Measurements from ENCODE around the gene CYP26A1. TPM values are rescaled to one million over a fixed set of nuclear protein-coding genes. Genes with fewer than 3 reads are reported as not detected.
"Not testable (repeated sequence)": the region's sequence is repeated elsewhere in the genome, so short reads cannot be mapped to it uniquely, and the experiment has no call there.

Gene CYP26A1
- polyA plus RNA-seq, 2 donors = not detected

- H3K9me3 ChIP-seq (ENCODE audit: control insufficient read depth in 2 of 2, insufficient read depth in 1 of 2, low read depth in 1 of 2, low read length in 1 of 2) = no peaks in the 10 kb centered on the region
- no peaks in the 10 kb centered on the region for H3K36me3 ChIP-seq (ENCODE audit: control insufficient read depth in 2 of 2, insufficient read depth in 2 of 2, low read length in 1 of 2)
- no peak overlapping the region for H3K27ac ChIP-seq (ENCODE audit: low read depth in 2 of 2, low read length in 1 of 2)
- no peaks in the 10 kb centered on the region for H3K27me3 ChIP-seq (ENCODE audit: control insufficient read depth in 1 of 2, insufficient read depth in 2 of 2, low read length in 2 of 2)
- 72 to 75% methylated on average over 4 of the region's 4 CpGs for WGBS, 2 donors
- H3K4me3 ChIP-seq (ENCODE audit: low read depth in 1 of 2, low read length in 2 of 2) = no peak overlapping the region
- no peaks in the 10 kb centered on the region for H3K4me1 ChIP-seq (ENCODE audit: control insufficient read depth in 2 of 2, insufficient read depth in 2 of 2, low read length in 1 of 2)
Observed at GRCh38 chr10:93088466-93088865, 14.8 kb downstream of the CYP26A1 start.

GRCh38 chr10:93090619-93091018 is 16.9 kb downstream of the CYP26A1 start:
- Histone ChIP-seq H3K4me1 (ENCODE audit: control insufficient read depth in 2 of 2, insufficient read depth in 2 of 2, low read length in 1 of 2) (no peaks in the 10 kb centered on the region), H3K27me3 (ENCODE audit: control insufficient read depth in 1 of 2, insufficient read depth in 2 of 2, low read length in 2 of 2) (no peaks in the 10 kb centered on the region), H3K36me3 (ENCODE audit: control insufficient read depth in 2 of 2, insufficient read depth in 2 of 2, low read length in 1 of 2) (no peaks in the 10 kb centered on the region), H3K9me3 (ENCODE audit: control insufficient read depth in 2 of 2, insufficient read depth in 1 of 2, low read depth in 1 of 2, low read length in 1 of 2) (no peaks in the 10 kb centered on the region), H3K4me3 (ENCODE audit: low read depth in 1 of 2, low read length in 2 of 2) (no peak overlapping the region), H3K27ac (ENCODE audit: low read depth in 2 of 2, low read length in 1 of 2) (no peak overlapping the region)
- WGBS, 2 donors = 83 to 89% methylated on average over 2 of the region's 2 CpGs

- WGBS, 2 donors = 95 to 96% methylated on average over 3 of the region's 3 CpGs
- Histone ChIP-seq H3K27ac (ENCODE audit: low read depth in 2 of 2, low read length in 1 of 2) (no peak overlapping the region), H3K4me3 (ENCODE audit: low read depth in 1 of 2, low read length in 2 of 2) (no peak overlapping the region), H3K9me3 (ENCODE audit: control insufficient read depth in 2 of 2, insufficient read depth in 1 of 2, low read depth in 1 of 2, low read length in 1 of 2) (no peaks in the 10 kb centered on the region), H3K36me3 (ENCODE audit: control insufficient read depth in 2 of 2, insufficient read depth in 2 of 2, low read length in 1 of 2) (no peaks in the 10 kb centered on the region), H3K4me1 (ENCODE audit: control insufficient read depth in 2 of 2, insufficient read depth in 2 of 2, low read length in 1 of 2) (no peaks in the 10 kb centered on the region), H3K27me3 (ENCODE audit: control insufficient read depth in 1 of 2, insufficient read depth in 2 of 2, low read length in 2 of 2) (no peaks in the 10 kb centered on the region)
Observed at GRCh38 chr10:93091960-93092359, 18.3 kb downstream of the CYP26A1 start.

GRCh38 chr10:93095225-93095624 is 21.5 kb downstream of the CYP26A1 start:
- H3K9me3 ChIP-seq (ENCODE audit: control insufficient read depth in 2 of 2, insufficient read depth in 1 of 2, low read depth in 1 of 2, low read length in 1 of 2) = no peaks in the 10 kb centered on the region
- no peaks in the 10 kb centered on the region for H3K27me3 ChIP-seq (ENCODE audit: control insufficient read depth in 1 of 2, insufficient read depth in 2 of 2, low read length in 2 of 2)
- 63 to 69% methylated on average over 1 of the region's 1 CpG for WGBS, 2 donors
- no peaks in the 10 kb centered on the region for H3K36me3 ChIP-seq (ENCODE audit: control insufficient read depth in 2 of 2, insufficient read depth in 2 of 2, low read length in 1 of 2)
- no peaks in the 10 kb centered on the region for H3K4me1 ChIP-seq (ENCODE audit: control insufficient read depth in 2 of 2, insufficient read depth in 2 of 2, low read length in 1 of 2)
- H3K4me3 ChIP-seq (ENCODE audit: low read depth in 1 of 2, low read length in 2 of 2) = no peak overlapping the region
- no peak overlapping the region for H3K27ac ChIP-seq (ENCODE audit: low read depth in 2 of 2, low read length in 1 of 2)

GRCh38 chr10:93096901-93097300 is 23.2 kb downstream of the CYP26A1 start:
- Histone ChIP-seq H3K36me3 (ENCODE audit: control insufficient read depth in 2 of 2, insufficient read depth in 2 of 2, low read length in 1 of 2) (no peaks in the 10 kb centered on the region), H3K27me3 (ENCODE audit: control insufficient read depth in 1 of 2, insufficient read depth in 2 of 2, low read length in 2 of 2) (no peaks in the 10 kb centered on the region), H3K4me1 (ENCODE audit: control insufficient read depth in 2 of 2, insufficient read depth in 2 of 2, low read length in 1 of 2) (no peaks in the 10 kb centered on the region), H3K9me3 (ENCODE audit: control insufficient read depth in 2 of 2, insufficient read depth in 1 of 2, low read depth in 1 of 2, low read length in 1 of 2) (no peaks in the 10 kb centered on the region), H3K27ac (ENCODE audit: low read depth in 2 of 2, low read length in 1 of 2) (no peak overlapping the region), H3K4me3 (ENCODE audit: low read depth in 1 of 2, low read length in 2 of 2) (no peak overlapping the region)
- 75 to 81% methylated on average over 5 of the region's 5 CpGs for WGBS, 2 donors

GRCh38 chr10:93097386-93097785 is 23.7 kb downstream of the CYP26A1 start:
- WGBS, 2 donors = 80 to 83% methylated on average over 9 of the region's 9 CpGs
- no peaks in the 10 kb centered on the region for H3K9me3 ChIP-seq (ENCODE audit: control insufficient read depth in 2 of 2, insufficient read depth in 1 of 2, low read depth in 1 of 2, low read length in 1 of 2)
- H3K4me1 ChIP-seq (ENCODE audit: control insufficient read depth in 2 of 2, insufficient read depth in 2 of 2, low read length in 1 of 2) = no peaks in the 10 kb centered on the region
- no peaks in the 10 kb centered on the region for H3K27me3 ChIP-seq (ENCODE audit: control insufficient read depth in 1 of 2, insufficient read depth in 2 of 2, low read length in 2 of 2)
- no peak overlapping the region for H3K4me3 ChIP-seq (ENCODE audit: low read depth in 1 of 2, low read length in 2 of 2)
- H3K27ac ChIP-seq (ENCODE audit: low read depth in 2 of 2, low read length in 1 of 2) = no peak overlapping the region
- H3K36me3 ChIP-seq (ENCODE audit: control insufficient read depth in 2 of 2, insufficient read depth in 2 of 2, low read length in 1 of 2) = no peaks in the 10 kb centered on the region

GRCh38 chr10:93098816-93099215 is 25.1 kb downstream of the CYP26A1 start:
- Histone ChIP-seq H3K9me3 (ENCODE audit: control insufficient read depth in 2 of 2, insufficient read depth in 1 of 2, low read depth in 1 of 2, low read length in 1 of 2) (no peaks in the 10 kb centered on the region), H3K4me3 (ENCODE audit: low read depth in 1 of 2, low read length in 2 of 2) (no peak overlapping the region), H3K27me3 (ENCODE audit: control insufficient read depth in 1 of 2, insufficient read depth in 2 of 2, low read length in 2 of 2) (no peaks in the 10 kb centered on the region), H3K27ac (ENCODE audit: low read depth in 2 of 2, low read length in 1 of 2) (no peak overlapping the region), H3K36me3 (ENCODE audit: control insufficient read depth in 2 of 2, insufficient read depth in 2 of 2, low read length in 1 of 2) (no peaks in the 10 kb centered on the region), H3K4me1 (ENCODE audit: control insufficient read depth in 2 of 2, insufficient read depth in 2 of 2, low read length in 1 of 2) (no peaks in the 10 kb centered on the region)
- 80 to 83% methylated on average over 3 of the region's 3 CpGs for WGBS, 2 donors

GRCh38 chr10:93099670-93100069 is 26.0 kb downstream of the CYP26A1 start:
- Histone ChIP-seq H3K27ac (ENCODE audit: low read depth in 2 of 2, low read length in 1 of 2) (no peak overlapping the region), H3K4me3 (ENCODE audit: low read depth in 1 of 2, low read length in 2 of 2) (no peak overlapping the region), H3K9me3 (ENCODE audit: control insufficient read depth in 2 of 2, insufficient read depth in 1 of 2, low read depth in 1 of 2, low read length in 1 of 2) (no peaks in the 10 kb centered on the region), H3K36me3 (ENCODE audit: control insufficient read depth in 2 of 2, insufficient read depth in 2 of 2, low read length in 1 of 2) (no peaks in the 10 kb centered on the region), H3K27me3 (ENCODE audit: control insufficient read depth in 1 of 2, insufficient read depth in 2 of 2, low read length in 2 of 2) (no peaks in the 10 kb centered on the region), H3K4me1 (ENCODE audit: control insufficient read depth in 2 of 2, insufficient read depth in 2 of 2, low read length in 1 of 2) (no peaks in the 10 kb centered on the region)
- WGBS, 2 donors = 80 to 87% methylated on average over 7 of the region's 7 CpGs

GRCh38 chr10:93101148-93101547 is 27.5 kb downstream of the CYP26A1 start:
- H3K27me3 ChIP-seq (ENCODE audit: control insufficient read depth in 1 of 2, insufficient read depth in 2 of 2, low read length in 2 of 2); H3K4me1 ChIP-seq (ENCODE audit: control insufficient read depth in 2 of 2, insufficient read depth in 2 of 2, low read length in 1 of 2); H3K27ac ChIP-seq (ENCODE audit: low read depth in 2 of 2, low read length in 1 of 2); H3K4me3 ChIP-seq (ENCODE audit: low read depth in 1 of 2, low read length in 2 of 2); H3K9me3 ChIP-seq (ENCODE audit: control insufficient read depth in 2 of 2, insufficient read depth in 1 of 2, low read depth in 1 of 2, low read length in 1 of 2); H3K36me3 ChIP-seq (ENCODE audit: control insufficient read depth in 2 of 2, insufficient read depth in 2 of 2, low read length in 1 of 2): not testable (repeated sequence)
- WGBS, 2 donors = 94 to 99% methylated on average over 3 of the region's 3 CpGs

GRCh38 chr10:93103953-93104352 is 30.3 kb downstream of the CYP26A1 start:
- H3K4me3 ChIP-seq (ENCODE audit: low read depth in 1 of 2, low read length in 2 of 2) = no peak overlapping the region
- no peaks in the 10 kb centered on the region for H3K9me3 ChIP-seq (ENCODE audit: control insufficient read depth in 2 of 2, insufficient read depth in 1 of 2, low read depth in 1 of 2, low read length in 1 of 2)
- no peaks in the 10 kb centered on the region for H3K36me3 ChIP-seq (ENCODE audit: control insufficient read depth in 2 of 2, insufficient read depth in 2 of 2, low read length in 1 of 2)
- H3K4me1 ChIP-seq (ENCODE audit: control insufficient read depth in 2 of 2, insufficient read depth in 2 of 2, low read length in 1 of 2) = no peaks in the 10 kb centered on the region
- no peaks in the 10 kb centered on the region for H3K27me3 ChIP-seq (ENCODE audit: control insufficient read depth in 1 of 2, insufficient read depth in 2 of 2, low read length in 2 of 2)
- WGBS, 2 donors = 73 to 78% methylated on average over 1 of the region's 1 CpG
- no peak overlapping the region for H3K27ac ChIP-seq (ENCODE audit: low read depth in 2 of 2, low read length in 1 of 2)
